GM12878 (cell line): ENCODE results near the gene GNRHR. TPM values are rescaled to one million over a fixed set of nuclear protein-coding genes. Genes with fewer than 3 reads are reported as not detected.

ENCODE experiments used
- ATAC-seq: fragments of 200-7000 bp; cut with Tn5 transposase; 3 replicates; pipeline ENCODE4 v1.9.1; 2020; ENCODE audit warnings: mild to moderate bottlenecking, moderate library complexity
- BruUV-seq: library from RNA; stranded (reverse); fragments of 400-500 nt; replicated peaks from 2 replicates; lab custom pipeline; 2021; lab: Mats Ljungman, UMichigan
- CTCF ChIA-PET: fragments of 300-600 bp; sonication (Branson Sonifier 250); formaldehyde crosslinking; extraction: SDS; loops from one replicate; lab custom pipeline; 2021; ENCODE audit warnings: inconsistent platforms; lab: Yijun Ruan, JAX
- POLR2A ChIA-PET: fragments of 350-600 bp; formaldehyde crosslinking; extraction: SDS; loops from one replicate; lab custom pipeline; 2021; ENCODE audit warnings: inconsistent platforms; lab: Charles Lee
- RAD21 ChIA-PET: fragments of 300-600 bp; sonication (Branson Sonifier 250); formaldehyde crosslinking; loops from one replicate; lab custom pipeline; 2023; ENCODE audit warnings: antibody characterized with exemption; ENCODE audit not compliant: unreplicated experiment; lab: Charles Lee
- SMC1A ChIA-PET: fragments of 300-600 bp; sonication (Branson Sonifier 250); formaldehyde crosslinking; loops from one replicate; lab custom pipeline; 2023; ENCODE audit not compliant: unreplicated experiment, uncharacterized antibody; lab: Charles Lee
- DNase-seq: peaks from one replicate; pipeline ENCODE4 v3.0.0-alpha.2; 2011; ENCODE audit warnings: low read depth, low spot score
- FAIRE-seq: peaks from 3 replicates; lab custom pipeline; 2011; peaks lifted over from hg19 to GRCh38; lab: Jason Lieb, UNC
- H2AFZ ChIP-seq: 2 replicates; pipeline ENCODE4 v1.6.0; 2011; ENCODE audit warnings: low read depth, low read length, control low read depth; ENCODE audit not compliant: control insufficient read depth
- H3K27ac ChIP-seq: 2 replicates; pipeline ENCODE4 v1.5.1; 2011; ENCODE audit warnings: control low read depth; ENCODE audit not compliant: control insufficient read depth, insufficient read depth
- H3K27me3 ChIP-seq, 2 experiments: replicated peaks in 1 of 2; 2 replicates each; pipeline versions ENCODE4 v1.6.0 to v1.6.1; 2011; ENCODE audit warnings: low read length in 1 of 2; ENCODE audit not compliant: control insufficient read depth in 2 of 2, insufficient read depth in 2 of 2
- H3K36me3 ChIP-seq, 2 experiments: 2 replicates each; pipeline ENCODE4 v1.5.1; 2011; ENCODE audit warnings: low read length in 1 of 2; ENCODE audit not compliant: control insufficient read depth in 2 of 2, insufficient read depth in 2 of 2
- H3K4me1 ChIP-seq: 2 replicates; pipeline ENCODE4 v1.6.1; 2011; ENCODE audit warnings: mild to moderate bottlenecking, low read length, moderate library complexity, mixed read lengths; ENCODE audit not compliant: control insufficient read depth, insufficient read depth
- H3K4me2 ChIP-seq: 2 replicates; pipeline ENCODE4 v1.6.0; 2011; ENCODE audit warnings: control low read depth; ENCODE audit not compliant: control insufficient read depth, insufficient read depth
- H3K4me3 ChIP-seq: fragments of 200-600 bp; sonication (generic); 2 replicates; pipeline ENCODE4 v1.5.1; 2016
- H3K79me2 ChIP-seq: 2 replicates; pipeline ENCODE4 v1.6.0; 2011; ENCODE audit warnings: low read length; ENCODE audit not compliant: control insufficient read depth, insufficient read depth
- H3K9ac ChIP-seq: 2 replicates; pipeline ENCODE4 v1.8.0; 2011; ENCODE audit warnings: low read length, control low read depth, mixed read lengths; ENCODE audit not compliant: control insufficient read depth, insufficient read depth
- H3K9me3 ChIP-seq: replicated peaks from 3 replicates; pipeline ENCODE4 v1.5.1; 2011; ENCODE audit warnings: mild to moderate bottlenecking, low read length; ENCODE audit not compliant: control insufficient read depth, insufficient read depth
- H4K20me1 ChIP-seq: 2 replicates; pipeline ENCODE4 v1.6.0; 2011; ENCODE audit not compliant: control insufficient read depth, insufficient read depth
- ASH2L ChIP-seq: fragments of 300-600, 200-600 bp; sonication (generic); IDR thresholded peaks from 2 replicates; pipeline ENCODE4 v1.6.1; 2017; ENCODE audit warnings: low read depth, mild to moderate bottlenecking, borderline replicate concordance
- ETV6 ChIP-seq, 2 experiments: fragments of 450-650 bp in 1 of 2; IDR thresholded peaks in 1 of 2; conservative IDR thresholded peaks in 1 of 2; 2 replicates each; pipeline ENCODE4 v1.6.1; 2014; ENCODE audit warnings: antibody characterized with exemption in 1 of 2, borderline replicate concordance in 1 of 2, low read depth in 1 of 2, mild to moderate bottlenecking in 1 of 2, moderate library complexity in 1 of 2
- EZH2 ChIP-seq: IDR thresholded peaks from 2 replicates; pipeline ENCODE4 v1.6.1; 2012; ENCODE audit warnings: low read depth, mild to moderate bottlenecking, control low read depth, inconsistent platforms, low read length, borderline replicate concordance; ENCODE audit not compliant: control insufficient read depth
- HDGF ChIP-seq: fragments of 450-650 bp; IDR thresholded peaks from 2 replicates; pipeline ENCODE4 v1.6.1; 2016; ENCODE audit warnings: antibody characterized with exemption
- KAT2A ChIP-seq: conservative IDR thresholded peaks from 2 replicates; pipeline ENCODE4 v1.6.1; 2011; ENCODE audit warnings: low read depth, low read length; ENCODE audit not compliant: control insufficient read depth
- NBN ChIP-seq: fragments of 450-650 bp; IDR thresholded peaks from 2 replicates; pipeline ENCODE4 v1.6.1; 2016
- PAX8 ChIP-seq: fragments of 450-650 bp; IDR thresholded peaks from 2 replicates; pipeline ENCODE4 v1.6.1; 2017; ENCODE audit warnings: mild to moderate bottlenecking, moderate library complexity
- RELA ChIP-seq: fragments of 450-650 bp; IDR thresholded peaks from 2 replicates; pipeline ENCODE4 v1.8.0; 2014; ENCODE audit warnings: borderline replicate concordance; ENCODE audit not compliant: partially characterized antibody
- STAT3 ChIP-seq: IDR thresholded peaks from 2 replicates; pipeline ENCODE4 v1.6.1; 2011; ENCODE audit warnings: low read depth, low read length, improper control_type of control experiment
- TCF12 ChIP-seq: IDR thresholded peaks from 2 replicates; pipeline ENCODE4 v1.6.1; 2011; ENCODE audit warnings: low read depth, mild to moderate bottlenecking, low read length
- WGBS: methylation state at CpG from one replicate; pipeline ENCODE4 v1.1.6; 2016; ENCODE audit warnings: low lambda C conversion rate; ENCODE audit not compliant: insufficient replicate concordance, insufficient coverage; ENCODE audit errors: missing lambda C conversion rate; 5-methylcytosine and 5-hydroxymethylcytosine counted together
- in situ Hi-C: fragments of 300-500 bp; cut with MboI; formaldehyde crosslinking; loops from 9 replicates; pipeline ENCODE4 v1.14.3; 2018; ENCODE audit warnings: mixed read lengths
- intact Hi-C: fragments of 100-400 bp; cut with micrococcal nuclease; formaldehyde crosslinking; loops from one replicate; pipeline ENCODE4 v1.14.2; 2022; ENCODE audit not compliant: unreplicated experiment
- polyA plus RNA-seq, 11 experiments: library from polyadenylated mRNA; depleted of rRNA in 4 of 11; unstranded in 6 of 11; stranded (reverse) in 5 of 11; fragments of >200 nt; fragmentation: Nextera tagmentation in 4 of 11; fragmentation: Illumina TruSeq in 1 of 11; extraction: Ambion mirVana in 4 of 11; extraction: Trizol in 1 of 11; gene quantifications; 1 replicate in 1 of 11; 2 replicates in 10 of 11; pipeline versions ENCODE4 v1.2.1 to v1.2.3, GENCODE V29; 2011 to 2016; ENCODE audit warnings: inconsistent platforms in 2 of 11, missing spikeins in 2 of 11, low read depth in 1 of 11
- total RNA-seq, 4 experiments: library from RNA; depleted of rRNA in 3 of 4; stranded (reverse); fragments of >200 nt in 3 of 4; fragmentation: Illumina TruSeq in 1 of 4; extraction: Trizol in 1 of 4; gene quantifications; 2 replicates each; pipeline versions ENCODE4 v1.2.1 to v1.2.3, GENCODE V29; 2013 to 2021
- TF ChIP-seq, protein P1 (sequence below): fragments of 450-650 bp; formaldehyde crosslinking; IDR thresholded peaks from 2 replicates; pipeline ENCODE4 v1.4.0; 2022; ENCODE audit warnings: mild to moderate bottlenecking, moderate library complexity
- TF ChIP-seq, protein P2 (sequence below): IDR thresholded peaks from 2 replicates; pipeline ENCODE4 v1.6.1; 2011; ENCODE audit warnings: borderline replicate concordance, low read depth, mild to moderate bottlenecking, moderate library complexity, mixed read lengths, low read length; ENCODE audit not compliant: insufficient read depth; ENCODE audit errors: extremely low read length

The GNRHR gene
- total and polyA plus RNA-seq, 10 of the 15 experiments (the other 5 are each of a cell fraction or from before 2014, with no cell fraction given), result 0.02 to 0.12 (median 0.08) TPM; not detected in 7

DNA sequence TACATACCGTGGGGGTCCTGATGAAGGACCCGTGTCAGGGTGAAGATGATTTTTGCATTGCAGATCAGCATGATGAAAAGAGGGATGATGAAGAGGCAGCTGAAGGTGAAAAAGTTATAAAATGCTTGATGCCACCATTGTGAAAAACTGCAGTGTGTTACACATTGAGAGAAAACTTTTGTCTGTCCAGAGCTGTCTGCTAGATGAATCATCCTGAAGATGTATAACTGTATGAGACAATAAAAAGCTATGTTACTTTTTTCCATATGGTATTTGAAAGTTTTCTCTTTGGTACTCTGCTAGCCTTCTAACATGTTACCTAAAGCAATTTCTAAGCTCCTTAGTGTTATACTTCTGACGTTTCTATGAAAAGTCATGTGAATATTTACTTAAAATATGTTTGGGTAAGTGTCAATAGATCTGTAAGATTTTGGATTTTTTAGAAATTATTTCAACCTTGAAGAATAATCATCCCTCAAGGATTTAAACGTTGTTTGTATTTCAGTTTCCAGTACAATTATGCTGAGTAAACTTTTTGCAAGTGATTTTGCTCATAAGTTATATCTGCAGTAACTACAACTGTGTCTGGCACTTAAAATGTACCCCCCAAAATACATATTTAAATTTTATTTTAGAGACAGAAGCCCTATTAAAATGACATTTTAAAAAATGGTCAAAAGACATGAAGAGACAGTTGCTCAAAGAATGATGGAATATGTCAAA is 9.5 kb downstream of the GNRHR start (continued):
- no peak for TF ChIP-seq ETV6 (conservative IDR thresholded peaks at IDR 0.05 in 1 of 2, IDR thresholded peaks at IDR 0.05 in 1 of 2; ENCODE audit: borderline replicate concordance in 1 of 2, low read depth in 1 of 2)
- TF ChIP-seq HDGF, result no peak
- no peak for TF ChIP-seq KAT2A
- TF ChIP-seq PAX8, result no peak

DNA sequence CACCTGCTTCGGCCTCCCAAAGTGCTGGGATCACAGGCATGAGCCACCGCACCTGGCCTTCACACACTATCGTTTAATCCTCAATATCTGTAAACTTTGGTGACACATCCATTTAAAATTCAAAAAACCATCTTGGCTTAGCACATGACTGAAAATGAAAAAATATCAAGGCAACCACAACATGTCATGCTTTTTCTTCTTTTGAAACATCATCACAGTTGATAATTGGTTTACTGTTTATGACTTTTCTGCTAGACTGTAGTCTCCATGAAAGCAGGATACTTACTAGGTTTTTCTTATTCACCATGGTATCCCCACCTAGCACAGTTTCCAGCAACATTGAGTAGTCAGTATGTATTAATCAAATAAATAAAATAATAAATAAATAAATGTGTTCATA is 11.0 kb downstream of the GNRHR start:
- H3K9me3 ChIP-seq, result no peaks in the 10 kb centered on the region
- ChIA-PET CTCF (no interaction called here), SMC1A (no interaction called here), RAD21 (no interaction called here), POLR2A (no interaction called here)
- H3K4me1 ChIP-seq, result no peaks in the 10 kb centered on the region
- H2AFZ ChIP-seq, result no peak overlapping the region
- no peak overlapping the region for H3K9ac ChIP-seq
- FAIRE-seq, result no peak
- no peaks in the 10 kb centered on the region for H3K79me2 ChIP-seq
- H4K20me1 ChIP-seq, result no peaks in the 10 kb centered on the region
- intact Hi-C loops, result loop anchor here (10.0 kb wide), 2 partner anchors 172 to 432 kb away; no protein-coding TSS in a partner anchor
- ATAC-seq, result peak; percentile 47
- no peak overlapping the region for H3K27ac ChIP-seq
- H3K36me3 ChIP-seq, result no peaks in the 10 kb centered on the region
- TF ChIP-seq EZH2, result no peak
- no peak for TF ChIP-seq STAT3
- TF ChIP-seq ASH2L, result no peak
- TF ChIP-seq, protein P1, sequence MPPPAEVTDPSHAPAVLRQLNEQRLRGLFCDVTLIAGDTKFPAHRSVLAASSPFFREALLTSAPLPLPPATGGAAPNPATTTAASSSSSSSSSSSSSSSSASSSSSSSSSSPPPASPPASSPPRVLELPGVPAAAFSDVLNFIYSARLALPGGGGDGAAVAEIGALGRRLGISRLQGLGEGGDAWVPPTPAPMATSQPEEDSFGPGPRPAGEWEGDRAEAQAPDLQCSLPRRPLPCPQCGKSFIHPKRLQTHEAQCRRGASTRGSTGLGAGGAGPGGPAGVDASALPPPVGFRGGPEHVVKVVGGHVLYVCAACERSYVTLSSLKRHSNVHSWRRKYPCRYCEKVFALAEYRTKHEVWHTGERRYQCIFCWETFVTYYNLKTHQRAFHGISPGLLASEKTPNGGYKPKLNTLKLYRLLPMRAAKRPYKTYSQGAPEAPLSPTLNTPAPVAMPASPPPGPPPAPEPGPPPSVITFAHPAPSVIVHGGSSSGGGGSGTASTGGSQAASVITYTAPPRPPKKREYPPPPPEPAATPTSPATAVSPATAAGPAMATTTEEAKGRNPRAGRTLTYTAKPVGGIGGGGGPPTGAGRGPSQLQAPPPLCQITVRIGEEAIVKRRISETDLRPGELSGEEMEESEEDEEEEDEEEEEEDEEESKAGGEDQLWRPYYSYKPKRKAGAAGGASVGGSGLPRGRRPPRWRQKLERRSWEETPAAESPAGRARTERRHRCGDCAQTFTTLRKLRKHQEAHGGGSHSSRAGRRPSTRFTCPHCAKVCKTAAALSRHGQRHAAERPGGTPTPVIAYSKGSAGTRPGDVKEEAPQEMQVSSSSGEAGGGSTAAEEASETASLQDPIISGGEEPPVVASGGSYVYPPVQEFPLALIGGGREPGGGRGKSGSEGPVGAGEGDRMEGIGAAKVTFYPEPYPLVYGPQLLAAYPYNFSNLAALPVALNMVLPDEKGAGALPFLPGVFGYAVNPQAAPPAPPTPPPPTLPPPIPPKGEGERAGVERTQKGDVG (CRISPR knock-in tag), result no peak
- TF ChIP-seq TCF12, result no peak
- TF ChIP-seq NBN, result no peak
- TF ChIP-seq, protein P2, sequence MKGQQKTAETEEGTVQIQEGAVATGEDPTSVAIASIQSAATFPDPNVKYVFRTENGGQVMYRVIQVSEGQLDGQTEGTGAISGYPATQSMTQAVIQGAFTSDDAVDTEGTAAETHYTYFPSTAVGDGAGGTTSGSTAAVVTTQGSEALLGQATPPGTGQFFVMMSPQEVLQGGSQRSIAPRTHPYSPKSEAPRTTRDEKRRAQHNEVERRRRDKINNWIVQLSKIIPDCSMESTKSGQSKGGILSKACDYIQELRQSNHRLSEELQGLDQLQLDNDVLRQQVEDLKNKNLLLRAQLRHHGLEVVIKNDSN, result no peak
- no peak for TF ChIP-seq RELA
- TF ChIP-seq, all 136 proteins: peak for 0
- BruUV-seq, result no TSS peak
- H3K4me3 ChIP-seq, result no peak overlapping the region
- in situ Hi-C loops, result no loop called here
- no peak overlapping the region for H3K4me2 ChIP-seq
- 74% methylated on average over 3 of the region's 3 CpGs for WGBS
- no peak for DNase-seq
- H3K27me3 ChIP-seq, result no peaks in the 10 kb centered on the region
